ENCODE measurements around the gene STARD3.

GRCh38 chr17:39643271-39643670 lies 6.3 kb downstream of the STARD3 start:
- no peak for TF ChIP-seq CTCF (IDR thresholded peaks at IDR 0.05)
- TF ChIP-seq EP300 (IDR thresholded peaks at IDR 0.05) = no peak
- TF ChIP-seq POLR2A (IDR thresholded peaks at IDR 0.05) = no peak
- TF ChIP-seq POLR2AphosphoS5 (IDR thresholded peaks at IDR 0.05) = no peak

All from sigmoid colon (tissue), 4 donors.